ENCODE results near the gene SCN2A.

DNA sequence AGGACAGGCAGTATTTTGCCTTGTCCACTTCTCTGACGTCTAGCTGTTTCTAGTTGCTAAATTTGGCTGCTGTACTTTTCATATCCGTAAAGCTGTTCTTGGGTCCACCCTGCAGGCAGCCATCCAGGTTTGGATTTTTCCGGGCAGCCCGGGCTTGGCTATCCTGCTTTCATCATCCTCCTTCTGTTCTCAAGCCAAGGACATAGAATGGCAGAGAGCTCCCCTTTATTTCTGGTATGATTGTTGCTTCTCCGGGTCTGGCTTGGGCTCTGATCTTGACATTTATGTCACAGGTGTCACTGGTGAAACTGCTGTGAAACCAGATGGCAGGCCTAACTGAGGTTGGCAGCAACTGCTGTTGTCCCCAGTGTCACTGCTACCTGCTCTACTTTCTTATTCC lies 35.5 kb downstream of the SCN2A start:
- no peak for TF ChIP-seq CTBP1 (IDR thresholded peaks at IDR 0.05; ENCODE audit: borderline replicate concordance)
- TF ChIP-seq ZNF384 (IDR thresholded peaks at IDR 0.05), result no peak
